Hepatocyte (in vitro differentiated cells): ENCODE measurements around the gene WNT7B.

ENCODE experiments used
- CTCF ChIP-seq: fragments of 200-600 bp; sonication (generic); IDR thresholded peaks from 2 replicates; pipeline ENCODE4 v1.5.1; 2016; ENCODE audit warnings: antibody characterized with exemption, mild to moderate bottlenecking; ENCODE audit not compliant: poor library complexity
- EZH2 ChIP-seq: fragments of 200-600 bp; sonication (generic); IDR thresholded peaks from 2 replicates; pipeline ENCODE4 v1.6.1; 2016; ENCODE audit warnings: antibody characterized with exemption, mild to moderate bottlenecking, borderline replicate concordance
- EZH2phosphoT487 ChIP-seq: fragments of 200-600 bp; sonication (generic); IDR thresholded peaks from one replicate; pipeline ENCODE4 v1.6.1; 2018; ENCODE audit warnings: antibody characterized with exemption, mild to moderate bottlenecking, low read depth, moderate library complexity; ENCODE audit not compliant: unreplicated experiment, severe bottlenecking

GRCh38 chr22:45879552-45879949 lies 97.4 kb downstream of the WNT7B start:
- no peak for TF ChIP-seq CTCF
- no peak for TF ChIP-seq EZH2phosphoT487
- TF ChIP-seq EZH2: no peak
